WERI-Rb-1 (cell line): ENCODE measurements around the gene ADGRV1.

Source experiments
- DNase-seq: peaks from one replicate; pipeline ENCODE4 v3.0.0-alpha.2; 2020
- H3K27ac ChIP-seq: fragments of 250-450 bp; sonication (Bioruptor Pico); 2 replicates; pipeline ENCODE4 v1.5.1; 2020; ENCODE audit warnings: mild to moderate bottlenecking, moderate library complexity
- H3K27me3 ChIP-seq: fragments of 250-450 bp; sonication (Bioruptor Pico); 2 replicates; pipeline ENCODE4 v1.5.1; 2021; ENCODE audit warnings: mild to moderate bottlenecking, low read depth, moderate library complexity; ENCODE audit not compliant: insufficient read depth, severe bottlenecking
- H3K36me3 ChIP-seq: fragments of 250-450 bp; sonication (Bioruptor Pico); 2 replicates; pipeline ENCODE4 v1.5.1; 2020; ENCODE audit warnings: mild to moderate bottlenecking, moderate library complexity
- H3K4me3 ChIP-seq: 2 replicates; pipeline ENCODE4 v1.5.1; 2011; ENCODE audit warnings: low read depth, mild to moderate bottlenecking, control low read depth, low read length
- H3K9me3 ChIP-seq: fragments of 250-450 bp; sonication (Bioruptor Pico); 2 replicates; pipeline ENCODE4 v1.5.1; 2021; ENCODE audit warnings: mild to moderate bottlenecking, moderate library complexity; ENCODE audit not compliant: severe bottlenecking
- TF ChIP-seq, protein P1 (sequence below): IDR thresholded peaks from 2 replicates; pipeline ENCODE4 v1.5.1; 2011; ENCODE audit warnings: low read depth, mild to moderate bottlenecking, control low read depth, inconsistent platforms, low read length

The ADGRV1 gene

DNA sequence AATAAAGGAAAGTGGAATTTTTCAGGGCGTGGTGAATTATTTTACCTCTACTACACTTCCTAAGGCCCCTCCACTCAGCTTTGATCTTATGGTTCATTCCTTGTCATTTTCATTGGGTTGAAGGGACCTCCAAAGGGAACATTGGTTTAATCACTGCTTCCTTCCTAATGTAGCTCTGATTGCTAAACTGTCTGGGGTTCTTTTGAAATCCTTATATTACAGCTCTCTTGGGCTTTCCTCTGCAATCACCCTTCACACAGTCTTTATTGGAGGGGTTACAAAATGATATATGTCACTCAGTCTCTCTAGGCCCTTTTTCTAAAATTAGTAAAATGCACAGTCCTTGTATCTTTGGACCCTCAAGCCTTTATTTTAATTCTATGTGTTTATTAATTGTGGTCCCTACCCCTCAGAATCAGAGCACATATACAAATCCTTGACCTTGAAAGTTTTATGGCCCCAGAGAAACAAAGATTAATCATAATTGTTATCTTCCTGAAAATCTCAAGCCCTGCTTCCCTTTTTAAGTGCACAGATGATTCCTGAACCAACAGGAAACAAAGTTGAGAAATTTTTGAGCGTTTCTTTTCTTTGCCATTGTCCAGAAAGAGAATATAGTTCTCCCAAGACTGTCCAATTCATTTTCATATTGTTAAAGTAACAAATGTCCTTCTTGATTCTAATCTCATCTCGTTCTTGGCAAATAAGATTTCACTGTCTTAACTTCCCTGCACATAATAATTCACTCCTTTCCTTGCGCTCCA, 494.6 kb downstream of the ADGRV1 start:
- TF ChIP-seq, protein P1, sequence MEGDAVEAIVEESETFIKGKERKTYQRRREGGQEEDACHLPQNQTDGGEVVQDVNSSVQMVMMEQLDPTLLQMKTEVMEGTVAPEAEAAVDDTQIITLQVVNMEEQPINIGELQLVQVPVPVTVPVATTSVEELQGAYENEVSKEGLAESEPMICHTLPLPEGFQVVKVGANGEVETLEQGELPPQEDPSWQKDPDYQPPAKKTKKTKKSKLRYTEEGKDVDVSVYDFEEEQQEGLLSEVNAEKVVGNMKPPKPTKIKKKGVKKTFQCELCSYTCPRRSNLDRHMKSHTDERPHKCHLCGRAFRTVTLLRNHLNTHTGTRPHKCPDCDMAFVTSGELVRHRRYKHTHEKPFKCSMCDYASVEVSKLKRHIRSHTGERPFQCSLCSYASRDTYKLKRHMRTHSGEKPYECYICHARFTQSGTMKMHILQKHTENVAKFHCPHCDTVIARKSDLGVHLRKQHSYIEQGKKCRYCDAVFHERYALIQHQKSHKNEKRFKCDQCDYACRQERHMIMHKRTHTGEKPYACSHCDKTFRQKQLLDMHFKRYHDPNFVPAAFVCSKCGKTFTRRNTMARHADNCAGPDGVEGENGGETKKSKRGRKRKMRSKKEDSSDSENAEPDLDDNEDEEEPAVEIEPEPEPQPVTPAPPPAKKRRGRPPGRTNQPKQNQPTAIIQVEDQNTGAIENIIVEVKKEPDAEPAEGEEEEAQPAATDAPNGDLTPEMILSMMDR: no peak
- no peak overlapping the region for H3K27ac ChIP-seq

DNA sequence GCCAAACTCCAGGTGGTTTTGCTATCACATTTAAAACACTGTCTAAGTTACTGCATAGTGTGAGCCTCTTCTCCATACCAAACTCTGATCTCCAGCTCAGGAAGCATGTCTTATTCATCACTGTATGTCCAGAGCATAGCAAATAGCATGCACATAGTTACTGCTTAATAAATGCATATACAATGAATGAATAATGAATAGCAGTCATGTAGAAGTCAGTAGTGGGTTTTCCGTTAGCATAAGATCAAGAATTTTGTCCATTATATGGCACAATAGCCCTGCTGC, 495.1 kb downstream of the ADGRV1 start:
- Histone ChIP-seq H3K4me3 (no peak overlapping the region), H3K27ac (no peak overlapping the region), H3K9me3 (no peaks in the 10 kb centered on the region), H3K36me3 (no peaks in the 10 kb centered on the region; the same call in 1 of the 2 replicates), H3K27me3 (no peaks in the 10 kb centered on the region)
- TF ChIP-seq, protein P1: no peak
- no peak for DNase-seq

More for the DNA sequence above, 494.6 kb downstream of the ADGRV1 start:
- H3K9me3 ChIP-seq: no peaks in the 10 kb centered on the region
- DNase-seq: no peak
- H3K36me3 ChIP-seq: no peaks in the 10 kb centered on the region; the same call in 1 of the 2 replicates
- no peaks in the 10 kb centered on the region for H3K27me3 ChIP-seq
- H3K4me3 ChIP-seq: no peak overlapping the region

GRCh38 chr5:91058155-91058554, 499.6 kb downstream of the ADGRV1 start:
- H3K4me3 ChIP-seq: no peak overlapping the region
- no peaks in the 10 kb centered on the region for H3K36me3 ChIP-seq
- no peaks in the 10 kb centered on the region for H3K27me3 ChIP-seq
- DNase-seq: no peak
- TF ChIP-seq, protein P1: no peak
- no peaks in the 10 kb centered on the region for H3K9me3 ChIP-seq
- no peak overlapping the region for H3K27ac ChIP-seq

DNA sequence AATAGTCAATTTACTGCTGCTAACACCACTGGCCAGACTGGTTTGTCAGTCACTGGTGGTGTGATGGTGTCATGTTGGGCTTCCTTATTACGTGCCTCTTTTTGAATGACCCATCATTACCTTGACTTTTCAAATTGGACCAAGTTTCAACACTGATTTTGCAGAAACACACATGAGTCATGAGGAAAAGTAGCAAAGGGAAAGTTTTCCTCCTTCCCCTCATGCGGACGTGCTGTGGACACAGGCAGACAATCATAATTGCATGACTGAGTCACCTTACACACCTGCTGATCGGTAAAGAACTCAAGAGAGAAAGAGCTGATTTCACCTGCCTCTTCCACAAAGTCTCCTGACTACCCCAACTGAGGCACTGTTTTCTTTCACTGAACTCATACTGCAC, 500.0 kb downstream of the ADGRV1 start:
- TF ChIP-seq, protein P1: no peak
- no peak for DNase-seq
- no peaks in the 10 kb centered on the region for H3K27me3 ChIP-seq
- H3K9me3 ChIP-seq: no peaks in the 10 kb centered on the region
- H3K27ac ChIP-seq: no peak overlapping the region
- H3K36me3 ChIP-seq: no peaks in the 10 kb centered on the region
- H3K4me3 ChIP-seq: no peak overlapping the region

- no peak for DNase-seq
- TF ChIP-seq, protein P1: no peak
- Histone ChIP-seq H3K27ac (no peak overlapping the region), H3K4me3 (no peak overlapping the region), H3K9me3 (no peaks in the 10 kb centered on the region), H3K36me3 (no peaks in the 10 kb centered on the region), H3K27me3 (no peaks in the 10 kb centered on the region)
Observed at GRCh38 chr5:91059409-91059808, 500.8 kb downstream of the ADGRV1 start.

- Histone ChIP-seq H3K27ac (no peak overlapping the region), H3K9me3 (no peaks in the 10 kb centered on the region), H3K36me3 (no peaks in the 10 kb centered on the region), H3K27me3 (no peaks in the 10 kb centered on the region), H3K4me3 (no peak overlapping the region)
- TF ChIP-seq, protein P1: no peak
- no peak for DNase-seq
Observed at GRCh38 chr5:91061094-91061493, 502.5 kb downstream of the ADGRV1 start.
